Activated CD4-positive, alpha-beta T cell treated with anti-CD3 and anti-CD28 coated beads for 48 hours (primary cell): ENCODE data around the gene DNAJB11.

Source experiments
- DNase-seq: peaks from one replicate; pipeline ENCODE4 v3.0.0-alpha.2; 2020

DNAJB11 gene

DNA sequence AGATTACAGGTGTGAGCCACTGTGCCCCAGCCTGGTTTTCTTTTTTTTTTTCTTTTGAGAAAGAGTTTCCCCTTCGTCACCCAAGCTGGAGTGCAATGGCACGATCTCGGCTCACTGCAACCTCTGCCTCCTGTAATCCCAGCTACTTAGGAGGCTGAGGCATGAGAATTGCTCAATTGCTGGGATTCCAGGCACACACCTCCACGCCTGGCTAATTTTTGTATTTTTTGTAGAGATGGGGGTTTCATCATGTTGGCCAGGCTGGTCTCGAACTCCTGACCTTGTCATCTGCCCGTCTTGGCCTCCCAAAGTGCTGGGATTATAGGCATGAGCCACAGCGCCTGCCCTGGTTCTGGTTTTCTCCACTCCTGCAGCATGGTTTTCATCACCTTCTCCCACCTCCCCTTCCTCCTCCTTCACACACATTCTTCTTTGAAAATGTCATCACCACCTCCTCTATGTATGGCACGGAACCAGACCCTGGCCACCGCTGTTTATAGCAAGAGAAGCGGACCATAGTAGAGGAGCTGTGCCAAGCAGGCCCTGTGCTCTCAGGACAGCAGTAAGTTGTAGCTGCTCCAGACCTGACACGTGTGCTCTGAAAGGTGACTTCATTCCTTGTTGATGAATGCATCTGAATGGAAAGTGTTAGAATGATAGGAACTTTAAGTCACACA, 27.7 kb downstream of the DNAJB11 start:
- DNase-seq = no peak

DNA sequence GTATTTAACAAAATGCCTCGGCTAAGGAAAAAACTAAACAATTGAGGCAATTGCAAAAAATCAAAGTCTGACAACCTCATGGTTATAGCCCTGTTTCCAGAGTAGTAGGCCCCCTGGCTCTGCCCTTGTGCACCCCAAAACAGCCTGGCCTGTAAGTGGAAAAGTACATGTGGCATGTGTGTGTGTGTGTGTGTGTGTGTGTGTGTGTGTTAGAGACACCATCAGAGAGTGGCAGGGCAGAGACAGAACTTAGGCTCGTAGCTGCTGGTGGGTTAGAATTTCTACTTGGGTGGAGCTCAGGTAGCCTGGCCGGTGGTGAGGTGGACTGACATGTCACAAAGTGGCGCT, 28.2 kb downstream of the DNAJB11 start:
- DNase-seq = no peak

DNA sequence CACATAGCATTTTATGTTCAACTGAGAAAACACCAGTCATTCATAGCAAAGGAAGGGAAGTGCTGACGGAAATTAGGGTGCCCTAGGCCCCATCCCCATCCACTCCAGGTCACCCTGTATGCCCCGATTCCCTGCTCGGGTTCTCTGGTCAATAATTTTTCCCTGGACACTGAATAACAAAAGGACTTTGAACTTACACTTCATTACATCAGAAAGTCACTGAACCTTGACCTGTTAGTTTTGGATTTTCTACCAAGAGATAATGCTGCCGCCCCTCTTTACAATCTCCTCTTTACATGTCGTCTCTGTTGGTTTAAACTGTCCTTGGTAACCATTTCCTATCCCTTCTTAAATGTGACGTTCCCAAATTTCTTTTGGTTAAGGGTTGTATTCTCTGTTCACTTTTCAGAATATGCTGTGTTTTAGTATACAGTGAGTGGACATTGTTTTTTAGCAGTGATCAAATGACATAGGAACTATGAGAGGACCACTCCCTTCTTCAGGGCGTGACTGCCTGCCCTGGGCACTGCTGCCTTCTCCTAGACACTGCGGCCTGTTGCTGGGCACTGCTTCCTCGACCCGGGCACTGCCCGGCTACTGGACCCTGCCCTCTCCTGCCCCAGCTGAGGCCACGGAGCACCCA, 28.7 kb downstream of the DNAJB11 start:
- no peak for DNase-seq

DNA sequence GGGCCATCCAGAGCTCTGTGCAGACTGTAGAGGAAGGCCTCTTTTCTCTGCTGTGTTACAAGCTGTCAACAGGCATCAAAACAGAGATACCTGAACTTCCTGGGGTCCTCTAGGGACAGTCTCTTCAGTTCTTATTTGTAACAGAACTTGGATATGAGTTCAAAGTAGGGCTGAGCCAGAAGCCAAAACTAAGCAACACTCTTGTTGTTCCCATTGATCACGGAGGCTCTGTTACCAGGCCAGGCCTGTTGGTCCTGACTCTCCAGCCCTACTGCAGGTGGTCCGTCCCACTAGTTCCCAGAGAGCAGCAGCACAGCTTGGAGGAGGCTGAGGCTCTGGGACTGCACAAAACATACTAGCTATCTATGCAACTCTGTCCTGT, 29.3 kb downstream of the DNAJB11 start:
- DNase-seq = no peak

DNA sequence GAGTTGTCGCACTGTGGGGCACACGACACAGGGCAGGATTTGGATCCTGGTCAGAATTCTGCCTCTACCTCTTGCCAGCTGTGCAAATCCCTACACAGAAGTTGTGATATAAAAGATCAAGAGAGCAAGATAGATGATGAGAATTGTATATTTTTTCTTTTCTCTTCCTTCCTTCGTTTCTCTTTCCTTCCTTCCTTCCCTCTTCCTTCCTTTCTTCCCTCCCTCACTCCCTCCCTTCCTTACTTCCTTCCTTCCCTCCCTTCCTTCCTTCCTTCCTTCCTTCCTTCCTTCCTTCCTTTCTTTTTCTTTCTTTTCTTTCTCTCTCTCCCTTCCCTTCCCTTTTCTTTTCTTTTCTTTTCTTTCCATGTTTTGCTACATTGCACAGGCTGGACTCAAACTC, 30.4 kb downstream of the DNAJB11 start:
- no peak for DNase-seq

DNA sequence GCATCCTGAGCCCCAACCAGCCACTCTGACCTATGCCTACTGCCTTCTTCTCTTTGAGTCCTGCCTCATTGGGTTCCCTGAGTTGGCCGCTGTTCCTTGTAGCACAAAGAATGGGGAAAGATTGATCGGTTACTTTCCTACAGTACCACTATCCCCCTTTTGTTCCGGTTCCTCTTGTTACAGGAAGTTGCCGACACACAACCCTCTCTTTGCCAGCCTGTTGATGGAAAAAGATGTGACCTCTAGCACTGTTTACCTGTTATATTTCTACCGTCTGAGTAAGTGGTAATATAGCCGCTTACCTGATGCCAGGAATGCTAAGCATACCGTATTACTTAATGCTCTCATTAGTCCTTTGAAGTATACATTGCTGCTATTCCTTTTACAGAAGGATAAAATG, 32.6 kb downstream of the DNAJB11 start:
- DNase-seq = no peak

DNA sequence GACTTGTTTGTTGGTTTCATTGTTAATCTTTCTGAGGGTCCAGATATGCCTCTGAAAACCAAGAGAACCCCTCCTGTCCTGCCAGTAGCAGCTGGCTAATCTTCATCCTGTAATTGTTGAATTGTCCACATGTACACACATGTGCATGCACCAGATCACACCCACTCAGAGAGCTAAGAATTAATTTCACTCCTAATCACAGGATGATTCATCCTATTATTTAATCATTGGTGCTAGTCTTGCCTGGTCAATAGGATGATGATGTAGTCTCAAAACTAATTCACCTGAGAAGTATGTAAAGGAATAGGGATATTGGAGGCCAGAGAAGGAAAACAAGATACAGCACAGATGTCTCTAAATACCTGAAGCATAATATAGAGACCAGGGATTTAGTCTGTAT, 34.6 kb downstream of the DNAJB11 start:
- DNase-seq = no peak

DNA sequence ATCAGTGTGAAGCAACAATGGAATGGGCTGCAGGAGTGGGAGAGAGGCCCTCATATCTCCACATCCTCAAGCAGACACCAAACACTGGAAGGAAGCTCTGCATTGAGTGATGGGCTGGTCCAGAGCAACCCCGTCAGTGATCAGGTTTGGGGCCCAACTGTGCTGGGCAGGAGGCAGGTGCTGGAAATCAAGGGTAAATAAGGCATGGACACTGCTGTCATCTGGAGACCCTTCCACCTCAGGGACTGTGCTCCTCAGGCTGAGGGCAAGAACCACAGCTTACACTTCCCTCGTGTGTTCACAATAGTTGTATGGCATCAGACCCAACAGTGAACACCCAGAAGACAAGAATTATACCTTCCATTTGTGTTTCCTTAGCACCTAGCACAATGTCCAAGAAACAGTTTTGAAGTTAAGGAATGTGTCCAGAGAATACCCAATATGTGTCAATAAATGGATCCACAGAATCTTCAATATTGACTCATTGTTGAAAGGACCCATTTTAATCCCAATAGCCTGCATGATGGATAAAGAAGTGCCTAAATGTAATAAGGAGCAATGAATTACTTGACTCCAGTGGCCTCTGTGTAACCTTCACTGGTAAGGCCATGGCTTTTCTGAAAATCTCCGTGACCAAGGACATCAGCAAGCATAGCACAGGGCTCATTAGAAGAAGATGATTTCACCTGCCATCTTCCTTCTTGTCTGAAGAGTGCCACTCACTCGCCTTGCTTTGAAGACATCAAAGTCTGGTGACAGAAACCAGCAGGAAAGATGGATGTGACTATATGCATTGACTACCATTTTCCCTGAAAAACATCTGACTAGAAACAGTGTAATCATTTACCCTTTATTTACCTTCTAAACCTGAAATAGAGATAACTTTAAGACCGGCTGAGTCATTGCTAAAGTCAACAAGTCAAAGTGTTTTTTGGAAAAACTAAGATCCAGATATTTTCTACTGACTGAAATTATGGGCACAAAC, 35.3 kb downstream of the DNAJB11 start:
- DNase-seq = no peak

DNA sequence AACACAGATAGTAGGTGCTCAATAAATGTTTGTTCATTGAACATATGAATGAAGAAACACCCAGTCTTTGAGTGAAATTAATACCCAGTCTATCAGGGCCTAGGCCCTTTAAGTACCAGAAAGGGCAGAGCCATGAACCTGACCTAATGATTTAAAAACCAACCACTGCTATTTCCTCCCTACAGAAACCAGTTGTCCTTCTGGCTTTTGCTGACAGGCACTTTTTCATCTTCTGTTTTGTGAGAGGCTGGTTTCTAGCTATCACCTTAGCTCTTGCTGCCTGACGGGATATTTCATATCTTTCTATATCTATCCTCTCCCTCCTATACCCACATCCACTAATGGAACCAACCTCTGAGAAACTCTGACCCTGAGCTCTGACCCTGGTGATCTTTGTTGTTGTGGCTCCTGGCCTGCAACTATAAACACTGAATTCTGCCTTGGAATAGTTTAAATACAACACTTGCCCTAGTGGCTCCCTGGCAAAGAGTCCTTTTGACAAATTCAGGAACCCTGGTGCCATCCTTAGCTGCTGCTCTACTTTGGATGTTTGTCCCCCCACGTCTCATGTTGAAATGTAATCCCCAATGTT, 38.2 kb downstream of the DNAJB11 start:
- no peak for DNase-seq

DNA sequence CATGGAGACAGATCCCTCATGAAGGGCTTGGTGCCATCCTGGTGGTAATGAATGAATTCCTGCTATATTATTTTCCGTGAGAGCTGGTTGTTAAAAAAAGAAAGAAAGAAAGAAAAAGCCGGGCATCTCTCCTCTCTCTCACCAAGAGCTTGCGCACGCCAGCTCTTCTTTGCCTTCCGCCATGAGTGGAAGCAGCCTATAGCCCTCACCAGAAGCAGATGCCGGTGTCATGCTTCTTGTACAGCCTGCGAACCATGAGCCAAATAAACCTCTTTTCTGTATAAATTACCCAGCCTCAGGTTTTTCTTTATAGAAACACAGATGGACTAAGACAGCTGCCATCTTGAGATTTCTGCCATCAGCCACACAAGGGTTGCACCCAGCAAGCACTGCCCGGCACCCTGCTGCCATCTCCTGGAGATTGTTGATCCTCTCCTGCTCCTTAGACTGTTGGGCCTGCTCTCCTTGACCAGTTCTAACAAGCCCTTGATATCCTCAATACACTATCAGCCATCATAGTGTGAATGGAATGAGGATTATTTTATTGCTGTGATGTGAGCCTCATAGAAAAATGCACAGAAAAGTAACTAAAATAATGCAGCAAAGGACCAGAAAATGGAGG, 38.8 kb downstream of the DNAJB11 start:
- DNase-seq = no peak

DNA sequence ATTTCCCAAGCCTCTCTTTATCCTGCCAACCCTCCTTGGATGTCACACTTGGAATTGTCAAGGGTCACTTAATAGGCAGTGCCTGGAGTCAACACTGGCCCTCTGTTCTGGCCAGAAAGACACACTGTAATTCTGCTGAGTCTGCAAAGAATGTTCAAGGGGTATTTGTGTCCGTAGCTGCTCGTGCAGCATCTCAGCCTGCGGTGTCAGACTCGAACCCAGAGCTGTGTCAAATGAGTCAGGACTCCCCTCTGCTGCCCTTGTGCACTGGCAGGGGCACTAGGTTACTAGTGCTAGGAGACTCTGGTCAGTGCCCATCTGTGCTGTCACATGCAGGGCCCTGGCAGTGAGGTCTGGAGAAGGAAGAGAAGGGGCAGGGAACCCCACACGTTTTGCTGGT, 41.5 kb downstream of the DNAJB11 start:
- no peak for DNase-seq

DNA sequence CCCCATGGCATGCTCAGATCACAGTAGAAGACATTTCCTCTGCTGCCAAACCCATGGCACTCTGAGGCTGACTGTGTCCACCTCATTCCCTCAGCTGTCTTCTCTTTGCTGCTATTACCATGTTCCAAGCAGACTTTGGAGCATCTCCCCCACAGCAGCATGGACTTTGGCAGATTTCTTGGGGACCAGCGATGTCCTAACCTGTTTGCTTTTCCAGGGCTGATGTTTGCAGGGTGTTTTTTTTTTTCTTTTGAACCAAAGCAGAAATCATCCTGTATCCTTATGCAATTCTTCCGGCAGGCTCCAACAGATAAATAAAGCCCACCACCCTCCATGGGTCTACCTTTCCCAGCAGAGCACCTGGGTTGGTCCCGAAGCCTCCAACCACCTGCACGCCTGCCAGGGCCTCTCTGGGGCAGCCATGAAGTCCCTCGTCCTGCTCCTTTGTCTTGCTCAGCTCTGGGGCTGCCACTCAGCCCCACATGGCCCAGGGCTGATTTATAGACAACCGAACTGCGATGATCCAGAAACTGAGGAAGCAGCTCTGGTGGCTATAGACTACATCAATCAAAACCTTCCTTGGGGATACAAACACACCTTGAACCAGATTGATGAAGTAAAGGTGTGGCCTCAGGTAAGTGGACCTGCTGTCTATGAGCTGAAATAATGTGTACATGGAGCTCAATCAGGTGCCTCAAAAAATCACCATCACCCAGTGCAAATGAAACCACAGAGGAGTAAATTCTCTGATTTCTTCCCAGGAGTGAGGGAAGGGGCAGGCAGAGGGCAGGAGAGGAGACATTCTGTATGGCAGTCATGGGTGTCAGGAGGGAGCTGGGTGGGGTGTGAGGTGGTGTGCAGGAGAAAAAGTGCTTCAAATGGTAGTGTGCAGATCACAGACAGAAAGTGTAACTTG, 42.5 kb downstream of the DNAJB11 start, which contains the start of gene AHSG:
Gene AHSG (plus strand): TSS at position 340 of the 916 bp plus-strand sequence. CDS start 82 bp downstream, at position 422.
- no peak for DNase-seq

DNA sequence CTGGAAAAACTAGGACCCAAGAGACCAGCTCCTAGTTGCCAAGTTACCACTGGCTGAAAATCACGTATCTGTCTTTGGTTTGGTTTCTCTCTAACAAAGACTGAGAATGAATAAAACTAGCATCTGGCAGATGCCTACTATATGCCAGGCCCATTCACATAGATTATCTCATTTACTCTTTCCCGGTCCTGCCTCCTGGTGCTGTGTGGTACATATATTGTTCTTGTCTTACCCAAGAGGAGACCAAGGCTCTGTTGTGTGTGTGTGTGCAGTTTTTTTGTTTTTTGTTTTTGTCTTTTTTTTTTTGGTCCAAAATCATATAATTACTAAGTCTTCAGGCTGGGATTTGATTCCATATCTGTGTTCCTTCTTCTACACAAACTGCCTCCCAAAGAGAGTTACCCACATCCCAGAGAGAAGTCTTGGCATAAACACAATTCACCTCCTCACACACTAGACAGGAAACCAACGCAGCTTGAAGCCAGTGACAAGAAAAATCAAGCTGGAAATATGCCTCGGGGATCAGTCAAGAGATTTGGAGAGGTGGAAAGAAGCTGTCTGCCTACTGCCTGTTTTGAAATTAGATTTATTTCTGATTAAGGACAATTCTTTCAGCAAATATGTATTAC, 43.2 kb downstream of the DNAJB11 start:
- DNase-seq = no peak

DNA sequence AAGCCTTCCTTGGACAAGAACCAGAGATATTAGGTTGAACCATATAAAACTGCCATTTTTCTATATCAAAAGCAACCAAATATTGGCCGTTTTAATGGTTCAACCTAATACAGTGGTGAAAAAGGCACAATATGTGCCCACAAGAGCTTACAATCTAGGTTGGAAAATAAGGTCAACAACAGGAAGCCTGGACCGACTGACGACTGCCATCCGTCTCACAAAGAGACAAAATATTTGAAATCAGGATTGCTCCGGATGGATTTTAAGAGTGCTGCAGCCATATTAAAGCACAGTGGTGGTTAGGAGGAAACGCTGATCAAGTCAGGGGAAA, 43.7 kb downstream of the DNAJB11 start:
- DNase-seq = no peak

DNA sequence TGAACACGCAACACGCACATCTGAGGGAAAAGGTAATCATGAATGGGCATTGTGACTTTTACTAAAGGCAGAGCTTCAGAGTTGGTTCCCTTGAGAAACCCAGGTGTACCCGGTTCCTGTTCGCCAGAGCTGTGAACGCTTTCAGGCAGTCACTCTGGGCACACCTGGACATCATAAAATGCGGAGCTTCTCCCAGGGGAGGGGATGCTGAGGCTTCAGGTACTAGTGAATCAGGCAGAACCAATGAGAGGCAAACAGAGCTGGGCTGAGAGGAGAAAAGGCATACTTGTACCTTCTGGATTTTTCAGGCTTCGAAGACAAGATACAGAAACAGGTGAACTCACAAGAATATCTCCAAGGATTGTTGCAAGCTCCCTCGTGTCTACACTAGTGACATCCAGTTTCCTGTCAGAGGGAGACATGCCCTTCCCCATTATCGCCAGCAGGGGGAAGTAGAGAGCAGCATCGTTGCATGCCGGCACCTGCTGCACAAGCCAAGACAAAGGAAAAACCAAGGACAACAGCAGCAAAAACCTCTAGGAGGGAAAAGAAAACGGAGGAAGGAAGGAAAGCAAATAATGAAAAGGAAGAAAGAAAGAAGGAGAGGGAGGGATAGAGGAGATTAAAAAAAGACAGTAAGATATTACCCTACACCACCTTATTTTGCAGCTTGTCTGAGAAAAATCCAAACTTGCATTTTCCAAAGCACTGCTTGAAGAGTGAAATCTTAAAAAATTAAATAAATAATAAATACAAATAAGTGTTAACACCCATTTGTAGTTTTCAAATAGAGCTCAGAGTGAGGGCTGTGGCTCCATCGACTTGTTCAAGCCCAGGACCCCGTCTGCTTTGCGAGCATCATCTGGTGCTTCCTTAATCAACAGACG, 44.3 kb downstream of the DNAJB11 start:
- peak; percentile 85 for DNase-seq

DNA sequence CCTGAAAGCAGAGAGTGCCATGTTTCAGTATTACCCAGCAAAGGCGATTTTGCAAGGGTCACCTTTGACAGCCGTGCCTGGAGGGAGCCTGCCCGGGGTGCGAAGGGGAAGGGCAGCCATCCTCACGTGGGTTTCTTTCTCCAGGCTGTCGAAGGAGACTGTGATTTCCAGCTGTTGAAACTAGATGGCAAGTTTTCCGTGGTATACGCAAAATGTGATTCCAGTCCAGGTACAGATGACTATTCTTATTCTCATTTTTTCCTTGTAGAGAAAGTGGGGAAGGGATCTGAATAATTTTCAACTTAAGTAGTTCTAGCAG, 45.7 kb downstream of the DNAJB11 start:
- DNase-seq = no peak

DNA sequence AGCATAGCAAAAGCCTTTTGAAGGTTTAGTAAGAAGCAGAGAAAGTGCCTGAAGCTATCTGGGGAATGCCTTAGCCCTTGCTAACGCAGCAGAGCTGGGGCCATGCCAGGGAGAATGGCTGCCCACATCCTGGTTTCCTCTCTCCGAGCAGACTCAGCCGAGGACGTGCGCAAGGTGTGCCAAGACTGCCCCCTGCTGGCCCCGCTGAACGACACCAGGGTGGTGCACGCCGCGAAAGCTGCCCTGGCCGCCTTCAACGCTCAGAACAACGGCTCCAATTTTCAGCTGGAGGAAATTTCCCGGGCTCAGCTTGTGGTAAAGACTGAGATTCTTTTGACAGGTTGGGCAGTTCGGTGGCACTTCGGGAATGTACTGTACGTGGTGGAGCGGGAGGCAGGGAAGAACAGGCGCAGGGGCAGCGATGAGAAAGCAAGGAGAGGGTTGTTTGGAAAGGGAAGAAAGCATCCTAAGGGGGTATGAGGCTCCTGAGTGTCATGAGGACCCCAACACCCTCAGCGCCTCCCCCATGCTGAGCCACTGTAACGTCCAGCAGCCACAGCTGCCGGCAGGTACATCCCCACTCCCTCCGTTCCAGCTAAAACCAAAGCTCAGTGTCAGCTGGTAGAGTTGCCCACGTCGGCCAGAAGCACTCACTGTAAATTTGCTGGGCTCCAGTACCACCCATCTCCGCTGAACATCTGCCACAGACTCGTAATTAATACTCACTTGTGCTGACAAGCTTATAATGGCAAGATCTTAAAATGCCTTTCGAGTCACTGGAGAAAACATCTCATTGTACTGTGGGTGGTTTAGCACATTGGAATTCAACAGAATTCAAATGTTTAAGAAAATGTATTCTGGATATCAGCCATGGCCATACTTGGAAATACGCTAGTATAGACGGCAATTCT, 46.8 kb downstream of the DNAJB11 start:
- DNase-seq = peak; percentile 92

DNA sequence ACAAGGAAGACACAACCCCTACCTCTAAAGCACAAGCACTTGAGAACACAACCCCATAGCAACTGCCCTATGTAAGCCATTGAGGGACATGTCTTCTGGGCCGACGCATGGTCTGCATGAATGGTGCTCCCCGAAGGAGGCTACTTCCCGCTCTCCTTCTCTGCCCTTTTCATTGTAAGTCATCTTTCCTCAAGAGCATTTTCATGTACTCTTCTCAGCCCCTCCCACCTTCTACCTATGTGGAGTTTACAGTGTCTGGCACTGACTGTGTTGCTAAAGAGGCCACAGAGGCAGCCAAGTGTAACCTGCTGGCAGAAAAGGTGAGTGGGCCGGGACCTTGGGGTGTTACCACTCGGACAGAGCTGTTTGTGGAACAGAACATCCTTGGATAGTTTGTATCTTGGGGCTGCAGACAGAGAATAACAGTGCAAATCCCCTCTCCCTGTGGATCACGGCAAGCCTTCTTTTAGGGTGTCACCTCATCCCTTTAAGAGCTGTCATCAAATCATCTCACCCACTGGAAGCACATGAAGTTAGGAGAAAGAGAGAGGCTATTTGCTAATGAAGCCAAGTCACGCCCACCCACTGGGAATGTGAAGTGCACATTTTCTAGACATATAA, 47.9 kb downstream of the DNAJB11 start:
- DNase-seq = no peak

DNA sequence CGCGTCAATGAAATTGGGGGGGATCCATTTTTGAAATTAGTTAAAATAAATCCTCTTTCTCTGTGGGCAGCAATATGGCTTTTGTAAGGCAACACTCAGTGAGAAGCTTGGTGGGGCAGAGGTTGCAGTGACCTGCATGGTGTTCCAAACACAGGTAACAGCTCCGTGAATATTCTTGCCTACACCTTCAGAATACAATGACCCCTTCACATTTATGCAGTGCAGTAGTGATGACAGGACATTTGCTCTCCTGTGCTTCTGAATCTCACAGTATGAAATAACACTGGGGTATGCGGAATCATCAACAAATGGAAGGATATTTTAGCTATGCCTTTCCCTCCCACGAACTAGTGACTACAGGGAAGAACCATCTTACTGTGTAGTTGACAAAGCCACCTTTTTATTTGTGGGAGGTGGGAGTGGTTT, 49.3 kb downstream of the DNAJB11 start:
- DNase-seq = no peak
